Prostate gland (tissue), 2 donors: Measurements from ENCODE around the gene FEN1. TPM values are rescaled to one million over a fixed set of nuclear protein-coding genes. Genes with fewer than 3 reads are reported as not detected.

Experiments used
- DNase-seq: peaks from one replicate; pipeline ENCODE4 v3.0.0-alpha.2; 2019; ENCODE audit warnings: low spot score
- H3K27ac ChIP-seq, 2 donors: fragments of 200-600 bp; sonication (generic); 2 replicates each; pipeline ENCODE4 v1.5.1; 2017 to 2019
- H3K27me3 ChIP-seq: fragments of 200-600 bp; sonication (generic); replicated peaks from 2 replicates; pipeline ENCODE4 v1.5.1; 2019; ENCODE audit not compliant: insufficient read depth
- H3K36me3 ChIP-seq, 2 donors: fragments of 200-600 bp; sonication (generic); 1 replicate in 1 of 2; 2 replicates in 1 of 2; pipeline versions ENCODE4 v1.5.1 to v1.8.1; 2017 to 2019
- H3K4me1 ChIP-seq: fragments of 200-600 bp; sonication (generic); replicated peaks from 2 replicates; pipeline ENCODE4 v1.5.1; 2019
- H3K4me3 ChIP-seq, 2 donors: fragments of 200-600 bp; sonication (generic); 2 replicates each; pipeline ENCODE4 v1.5.1; 2017 to 2019
- H3K9me3 ChIP-seq: fragments of 200-600 bp; sonication (generic); 2 replicates; pipeline ENCODE4 v1.5.1; 2017
- CTCF ChIP-seq, 4 experiments: fragments of 200-600 bp in 2 of 4; fragments of 450-650 bp in 2 of 4; sonication (generic) in 2 of 4; IDR thresholded peaks; 1 replicate in 3 of 4; 2 replicates in 1 of 4; pipeline ENCODE4 v1.5.1; 2016 to 2019; ENCODE audit warnings: antibody characterized with exemption in 4 of 4, mild to moderate bottlenecking in 2 of 4, moderate library complexity in 2 of 4
- POLR2A ChIP-seq: fragments of 450-650 bp; IDR thresholded peaks from one replicate; pipeline ENCODE4 v1.6.1; 2016; ENCODE audit warnings: antibody characterized with exemption, mild to moderate bottlenecking
- POLR2AphosphoS5 ChIP-seq: sonication (generic); formaldehyde crosslinking; IDR thresholded peaks from one replicate; pipeline ENCODE4 v1.6.1; 2017; ENCODE audit warnings: antibody characterized with exemption
- WGBS: methylation state at CpG from one replicate; pipeline ENCODE4 v1.1.5; 2018; 5-methylcytosine and 5-hydroxymethylcytosine counted together
- intact Hi-C: fragments of 100-400 bp; cut with DNase I; formaldehyde crosslinking; loops from one replicate; pipeline ENCODE4 v1.14.2; 2022
- total RNA-seq, 2 donors: library from RNA; depleted of rRNA; stranded (reverse); fragments of >200 nt; gene quantifications; one replicate each; pipeline ENCODE4 v1.1.0, GENCODE V29; 2016

Gene FEN1
- total RNA-seq, 2 donors from 2014 or later: 12.8 to 18.4 TPM

DNA sequence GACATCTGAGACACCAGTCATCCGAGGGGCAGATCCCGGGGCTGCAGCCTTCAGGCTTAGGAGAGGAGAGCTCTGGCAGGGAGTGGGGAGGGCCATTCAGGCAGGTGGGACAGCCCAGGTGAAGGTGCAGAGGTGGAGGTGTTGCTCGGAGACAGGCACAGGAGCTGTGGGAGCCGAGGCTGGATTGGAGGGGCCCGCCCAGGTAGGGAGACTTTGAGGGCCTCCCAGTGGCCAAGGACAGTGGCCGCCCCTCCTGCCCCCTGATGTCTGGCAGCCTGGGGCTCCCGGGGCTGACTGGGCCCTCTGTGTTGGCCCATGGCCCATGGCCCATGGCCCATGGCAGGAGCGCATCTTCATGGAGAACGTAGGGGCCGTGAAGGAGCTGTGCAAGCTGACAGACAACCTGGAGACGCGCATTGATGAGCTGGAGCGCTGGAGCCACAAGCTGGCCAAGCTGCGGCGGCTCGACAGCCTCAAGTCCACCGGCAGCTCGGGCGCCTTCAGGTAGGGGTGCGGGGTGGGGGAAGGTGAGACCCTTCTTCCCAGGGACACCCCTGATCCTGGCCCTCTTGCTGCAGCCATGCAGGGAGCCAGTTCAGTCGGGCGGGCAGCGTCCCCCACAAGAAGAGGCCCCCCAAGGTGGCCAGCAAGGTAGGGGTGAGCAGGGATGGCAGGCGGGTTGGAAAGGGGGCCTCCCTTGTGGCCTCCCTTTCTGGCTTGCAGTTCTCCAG is 13.6 kb upstream of the FEN1 start:
- no peaks in the 10 kb centered on the region for H3K9me3 ChIP-seq
- no peak for DNase-seq
- TF ChIP-seq CTCF (IDR thresholded peaks at IDR 0.05) (no peak), POLR2A (no peak), POLR2AphosphoS5 (no peak)
- no peaks in the 10 kb centered on the region for H3K4me1 ChIP-seq
- H3K36me3 ChIP-seq: no peaks in the 10 kb centered on the region
- H3K27me3 ChIP-seq: no peaks in the 10 kb centered on the region
- WGBS: 82% methylated on average over 23 of the region's 24 CpGs
- H3K27ac ChIP-seq: no peak overlapping the region
- intact Hi-C loops: no loop called here
- H3K4me3 ChIP-seq: no peak overlapping the region

DNA sequence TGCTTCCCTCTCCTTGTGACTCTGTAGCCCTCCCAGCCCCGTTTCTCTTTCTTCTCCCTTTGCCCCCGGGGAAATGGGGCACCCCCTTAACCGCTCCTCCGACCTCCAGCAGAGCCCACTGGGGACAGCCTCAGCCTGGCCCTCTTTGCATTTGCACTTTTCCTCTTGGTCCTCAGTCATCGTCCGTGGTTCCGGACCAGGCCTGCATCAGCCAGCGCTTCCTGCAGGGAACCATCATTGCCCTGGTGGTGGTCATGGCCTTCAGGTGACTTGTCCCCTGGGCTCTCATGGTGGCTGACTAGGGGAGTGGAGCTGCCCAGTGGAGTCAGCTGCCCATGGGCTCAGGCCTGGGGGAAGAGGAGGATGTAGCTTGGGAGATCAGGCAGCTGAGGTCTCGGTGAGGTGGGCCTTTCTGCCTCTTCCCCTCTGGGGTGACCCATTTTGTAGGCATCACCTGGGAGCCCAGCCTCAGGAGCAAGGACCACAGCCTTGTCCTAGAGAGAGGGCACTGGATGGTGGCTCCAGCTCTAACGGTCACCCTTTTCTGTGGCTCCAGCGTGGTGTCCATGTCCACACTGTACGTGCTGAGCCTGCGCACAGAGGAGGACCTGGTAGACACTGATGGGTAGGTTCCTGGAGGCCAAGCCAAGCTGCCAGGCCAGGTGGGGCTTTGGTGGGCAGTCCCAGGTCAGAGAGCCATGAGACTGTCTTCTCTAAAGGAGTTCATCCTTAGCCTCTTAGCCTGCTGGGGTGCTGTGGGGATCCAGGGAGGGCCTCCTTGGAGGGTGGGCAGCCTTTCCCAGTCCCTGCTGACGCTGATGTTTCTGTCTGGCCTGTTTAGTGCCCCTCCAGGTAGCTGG is 12.8 kb upstream of the FEN1 start:
- no peak overlapping the region for H3K4me3 ChIP-seq
- DNase-seq: no peak
- 90% methylated on average over 14 of the region's 14 CpGs for WGBS
- no peaks in the 10 kb centered on the region for H3K27me3 ChIP-seq
- no peaks in the 10 kb centered on the region for H3K9me3 ChIP-seq
- no peaks in the 10 kb centered on the region for H3K36me3 ChIP-seq
- TF ChIP-seq POLR2AphosphoS5 (no peak), POLR2A (no peak)
- H3K4me1 ChIP-seq: no peaks in the 10 kb centered on the region
- no peak overlapping the region for H3K27ac ChIP-seq
- intact Hi-C loops: no loop called here

DNA sequence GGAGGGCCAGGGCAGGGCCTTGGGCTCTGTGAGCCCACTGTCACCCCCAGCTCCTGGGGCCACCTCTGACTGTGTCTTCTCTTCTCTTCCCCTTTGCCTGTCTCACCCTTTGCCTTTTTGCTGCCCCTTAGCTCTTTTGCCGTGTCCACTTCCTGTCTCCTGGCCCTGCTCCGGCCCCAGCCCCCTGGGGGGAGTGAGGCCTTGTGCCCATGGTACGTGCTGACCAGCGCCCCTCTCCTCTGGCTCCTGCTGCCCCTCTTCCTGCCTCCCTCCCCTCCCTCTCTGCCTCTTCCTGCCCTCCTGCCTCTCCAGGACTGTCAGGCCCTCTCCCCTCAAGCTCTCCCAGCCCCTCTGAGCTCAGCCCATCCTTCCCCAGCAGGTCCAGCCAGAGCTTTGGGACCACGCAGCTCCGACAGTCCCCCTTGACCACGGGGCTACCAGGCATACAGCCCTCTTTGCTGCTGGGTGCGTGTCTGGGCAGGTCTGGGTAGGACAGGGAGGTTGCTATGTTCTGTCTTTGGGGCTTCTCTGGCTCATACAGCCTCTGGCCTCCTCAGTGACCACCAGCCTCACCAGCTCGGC is 12.0 kb upstream of the FEN1 start:
- Histone ChIP-seq H3K36me3 (no peaks in the 10 kb centered on the region), H3K9me3 (no peaks in the 10 kb centered on the region), H3K27ac (no peak overlapping the region), H3K27me3 (no peaks in the 10 kb centered on the region), H3K4me3 (no peak overlapping the region), H3K4me1 (no peaks in the 10 kb centered on the region)
- WGBS: 58% methylated on average over 9 of the region's 9 CpGs
- TF ChIP-seq POLR2AphosphoS5: no peak
- no peak for TF ChIP-seq POLR2A
- no peak for TF ChIP-seq CTCF (IDR thresholded peaks at IDR 0.05)
- no peak for DNase-seq
- intact Hi-C loops: no loop called here

DNA sequence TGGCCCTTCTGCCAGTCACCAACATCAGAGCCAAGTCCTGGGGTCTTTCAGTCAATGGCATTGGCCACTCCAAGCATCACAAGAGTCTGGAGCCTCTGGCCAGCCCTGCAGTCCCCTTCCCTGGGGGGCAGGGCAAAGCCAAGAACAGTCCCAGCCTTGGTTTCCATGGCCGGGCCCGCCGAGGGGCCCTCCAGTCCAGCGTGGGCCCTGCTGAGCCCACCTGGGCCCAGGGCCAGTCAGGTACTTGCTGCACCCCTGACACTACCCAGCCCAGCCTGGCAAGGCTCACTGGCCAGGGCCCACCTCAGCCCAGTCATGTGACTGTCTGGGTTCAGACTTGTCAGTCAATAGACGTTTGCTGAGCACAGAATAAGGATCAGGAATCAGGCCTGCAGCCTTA is 11.1 kb upstream of the FEN1 start:
- intact Hi-C loops: no loop called here
- WGBS: 83% methylated on average over 5 of the region's 5 CpGs
- H3K36me3 ChIP-seq: peaks cover 0 to 8% of the 10 kb centered on the region in 2 donors

More for the DNA sequence above, 11.1 kb upstream of the FEN1 start:
- no peak for TF ChIP-seq CTCF (IDR thresholded peaks at IDR 0.05)
- no peak for TF ChIP-seq POLR2A
- TF ChIP-seq POLR2AphosphoS5: no peak
- DNase-seq: no peak
- H3K4me1 ChIP-seq: no peaks in the 10 kb centered on the region
- H3K9me3 ChIP-seq: no peaks in the 10 kb centered on the region
- H3K27me3 ChIP-seq: no peaks in the 10 kb centered on the region
- H3K27ac ChIP-seq: no peak overlapping the region
- no peak overlapping the region for H3K4me3 ChIP-seq
